ENCODE measurements around the gene RSPH6A. TPM values are rescaled to one million over a fixed set of nuclear protein-coding genes. Genes with fewer than 3 reads are reported as not detected.

Gene RSPH6A
- total RNA-seq, 1 donor from 2014 or later, result 0.19 TPM

- DNase-seq (ENCODE audit: extremely low spot score, unreplicated experiment), result peak; percentile 97
- Mint-ChIP-seq H3K27me3 (no peaks in the 10 kb centered on the region), H3K4me3 (peak overlapping the region; percentile 97), H3K36me3 (no peaks in the 10 kb centered on the region), H3K27ac (peak overlapping the region; percentile 98), H3K4me1 (ENCODE audit: unreplicated experiment) (peaks cover 8% of the 10 kb centered on the region), H3K9me3 (no peaks in the 10 kb centered on the region)
- TF ChIP-seq, protein P1, sequence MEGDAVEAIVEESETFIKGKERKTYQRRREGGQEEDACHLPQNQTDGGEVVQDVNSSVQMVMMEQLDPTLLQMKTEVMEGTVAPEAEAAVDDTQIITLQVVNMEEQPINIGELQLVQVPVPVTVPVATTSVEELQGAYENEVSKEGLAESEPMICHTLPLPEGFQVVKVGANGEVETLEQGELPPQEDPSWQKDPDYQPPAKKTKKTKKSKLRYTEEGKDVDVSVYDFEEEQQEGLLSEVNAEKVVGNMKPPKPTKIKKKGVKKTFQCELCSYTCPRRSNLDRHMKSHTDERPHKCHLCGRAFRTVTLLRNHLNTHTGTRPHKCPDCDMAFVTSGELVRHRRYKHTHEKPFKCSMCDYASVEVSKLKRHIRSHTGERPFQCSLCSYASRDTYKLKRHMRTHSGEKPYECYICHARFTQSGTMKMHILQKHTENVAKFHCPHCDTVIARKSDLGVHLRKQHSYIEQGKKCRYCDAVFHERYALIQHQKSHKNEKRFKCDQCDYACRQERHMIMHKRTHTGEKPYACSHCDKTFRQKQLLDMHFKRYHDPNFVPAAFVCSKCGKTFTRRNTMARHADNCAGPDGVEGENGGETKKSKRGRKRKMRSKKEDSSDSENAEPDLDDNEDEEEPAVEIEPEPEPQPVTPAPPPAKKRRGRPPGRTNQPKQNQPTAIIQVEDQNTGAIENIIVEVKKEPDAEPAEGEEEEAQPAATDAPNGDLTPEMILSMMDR (conservative IDR thresholded peaks at IDR 0.05), result peak; percentile 99
Observed at GRCh38 chr19:45770192-45771101, 44.7 kb downstream of the RSPH6A start.

DNA sequence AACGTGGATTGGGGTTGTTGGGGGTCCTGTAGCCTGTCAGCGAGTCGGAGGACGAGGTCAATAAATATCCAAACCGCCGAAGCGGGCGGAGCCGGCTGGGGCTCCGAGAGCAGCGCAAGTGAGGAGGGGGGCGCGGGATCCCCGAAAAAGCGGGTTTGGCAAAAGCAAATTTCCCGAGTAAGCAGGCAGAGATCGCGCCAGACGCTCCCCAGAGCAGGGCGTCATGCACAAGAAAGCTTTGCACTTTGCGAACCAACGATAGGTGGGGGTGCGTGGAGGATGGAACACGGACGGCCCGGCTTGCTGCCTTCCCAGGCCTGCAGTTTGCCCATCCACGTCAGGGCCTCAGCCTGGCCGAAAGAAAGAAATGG, 45.3 kb downstream of the RSPH6A start:
- Mint-ChIP-seq H3K27ac (peak overlapping the region; percentile 98), H3K27me3 (no peaks in the 10 kb centered on the region), H3K9me3 (no peaks in the 10 kb centered on the region), H3K36me3 (no peaks in the 10 kb centered on the region), H3K4me3 (peak overlapping the region; percentile 97), H3K4me1 (ENCODE audit: unreplicated experiment) (peaks cover 11% of the 10 kb centered on the region)
- no peak for DNase-seq (ENCODE audit: extremely low spot score, unreplicated experiment)
- TF ChIP-seq, protein P1 (conservative IDR thresholded peaks at IDR 0.05), result no peak

GRCh38 chr19:45768984-45769782, 45.9 kb downstream of the RSPH6A start, which contains the start of gene SIX5:
Gene SIX5 (minus strand): TSS chr19:45769252. CDS start chr19:45768844, 408 bp downstream.
- DNase-seq (ENCODE audit: extremely low spot score, unreplicated experiment), result peak; percentile 100
- Mint-ChIP-seq H3K4me1 (ENCODE audit: unreplicated experiment) (peaks cover 15% of the 10 kb centered on the region), H3K36me3 (no peaks in the 10 kb centered on the region), H3K4me3 (peak within 1 kb of the TSS; percentile 97), H3K9me3 (no peaks in the 10 kb centered on the region), H3K27me3 (no peaks in the 10 kb centered on the region), H3K27ac (peak within 1 kb of the TSS; percentile 98)
- TF ChIP-seq, protein P1 (conservative IDR thresholded peaks at IDR 0.05), result no peak

DNA sequence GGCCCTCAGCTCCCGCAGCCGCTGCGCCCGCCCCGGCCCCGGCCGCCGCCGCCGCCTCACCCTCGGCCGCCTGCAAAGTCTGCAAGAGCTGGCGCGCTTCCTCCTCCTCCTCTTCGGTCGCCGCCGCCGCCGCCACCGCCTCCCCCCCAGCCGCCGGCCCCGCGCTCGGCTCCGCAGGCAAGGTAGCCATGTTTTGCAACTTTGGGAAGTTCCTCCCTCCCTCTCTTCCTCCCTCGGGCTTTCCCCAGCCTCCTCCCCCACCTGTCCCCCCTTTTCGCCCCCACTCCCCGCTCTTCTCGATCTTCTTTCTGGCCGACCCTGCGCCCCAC, 46.5 kb downstream of the RSPH6A start:
- no peaks in the 10 kb centered on the region for H3K36me3 Mint-ChIP-seq
- peaks cover 15% of the 10 kb centered on the region for H3K4me1 Mint-ChIP-seq (ENCODE audit: unreplicated experiment)
- TF ChIP-seq, protein P1 (conservative IDR thresholded peaks at IDR 0.05), result no peak
- peak; percentile 80 for DNase-seq (ENCODE audit: extremely low spot score, unreplicated experiment)
- H3K4me3 Mint-ChIP-seq, result peak overlapping the region; percentile 97
- peak overlapping the region; percentile 98 for H3K27ac Mint-ChIP-seq
- H3K27me3 Mint-ChIP-seq, result no peaks in the 10 kb centered on the region
- H3K9me3 Mint-ChIP-seq, result no peaks in the 10 kb centered on the region

- Mint-ChIP-seq H3K4me1 (ENCODE audit: unreplicated experiment) (peaks cover 15% of the 10 kb centered on the region), H3K36me3 (no peaks in the 10 kb centered on the region)
Observed at GRCh38 chr19:45767881-45768654, 47.0 kb downstream of the RSPH6A start.

More at GRCh38 chr19:45767881-45768654, 47.0 kb downstream of the RSPH6A start:
- no peaks in the 10 kb centered on the region for H3K9me3 Mint-ChIP-seq
- TF ChIP-seq, protein P1 (conservative IDR thresholded peaks at IDR 0.05), result no peak
- H3K27ac Mint-ChIP-seq, result peak overlapping the region; percentile 84
- peak overlapping the region; percentile 91 for H3K4me3 Mint-ChIP-seq
- H3K27me3 Mint-ChIP-seq, result no peaks in the 10 kb centered on the region
- DNase-seq (ENCODE audit: extremely low spot score, unreplicated experiment), result peak; percentile 84

All from type B pancreatic cell (in vitro differentiated cells).